GM21737 (cell line): ENCODE results near the gene RAB27B.
"Not testable (repeated sequence)": the region's sequence is repeated elsewhere in the genome, so short reads cannot be mapped to it uniquely, and the experiment has no call there.

Experiments
- ATAC-seq: cut with Tn5 transposase; IDR thresholded peaks from one replicate; pipeline ENCODE4 v1.9.1; 2021; ENCODE audit warnings: mild to moderate bottlenecking, moderate library complexity; ENCODE audit not compliant: unreplicated experiment

Gene RAB27B

GRCh38 chr18:54828281-54828881 lies at the start of gene RAB27B:
Gene RAB27B, plus strand, starts transcription at chr18:54828477. Its CDS starts 49,109 bp downstream, at chr18:54877586.
- no peak for ATAC-seq

DNA sequence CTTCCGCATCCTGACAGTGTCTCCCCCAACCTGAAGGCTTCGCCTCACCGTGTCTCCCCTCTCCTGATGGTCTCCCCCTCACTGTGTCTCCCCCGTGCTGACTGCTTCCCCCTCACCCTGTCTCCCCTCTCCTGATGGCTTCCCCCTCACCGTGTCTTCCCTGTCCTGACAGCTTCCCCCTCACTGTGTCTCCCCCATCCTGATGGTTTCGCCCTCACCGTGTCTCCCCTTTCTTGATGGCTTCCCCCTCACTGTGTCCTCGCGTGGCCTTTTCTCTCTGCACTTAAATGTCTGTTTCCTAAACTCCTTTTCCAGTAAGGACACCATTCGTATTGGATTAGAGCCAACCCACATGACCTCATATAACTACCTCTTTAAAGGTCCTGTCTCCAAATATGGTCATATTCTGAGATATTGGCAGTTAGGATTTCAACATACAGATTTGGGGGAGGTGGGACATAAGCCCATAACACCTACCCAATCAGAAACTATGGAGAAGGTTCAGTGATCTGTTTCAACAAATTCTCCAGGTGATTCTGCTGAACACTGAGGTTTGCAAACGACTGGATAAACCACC lies 47.9 kb upstream of the RAB27B start:
- ATAC-seq, result no peak

- no peak for ATAC-seq
These were observed 47.3 kb upstream of the RAB27B start for GRCh38 chr18:54780970-54781369.

GRCh38 chr18:54783139-54783538 lies 45.1 kb upstream of the RAB27B start:
- ATAC-seq, result no peak

DNA sequence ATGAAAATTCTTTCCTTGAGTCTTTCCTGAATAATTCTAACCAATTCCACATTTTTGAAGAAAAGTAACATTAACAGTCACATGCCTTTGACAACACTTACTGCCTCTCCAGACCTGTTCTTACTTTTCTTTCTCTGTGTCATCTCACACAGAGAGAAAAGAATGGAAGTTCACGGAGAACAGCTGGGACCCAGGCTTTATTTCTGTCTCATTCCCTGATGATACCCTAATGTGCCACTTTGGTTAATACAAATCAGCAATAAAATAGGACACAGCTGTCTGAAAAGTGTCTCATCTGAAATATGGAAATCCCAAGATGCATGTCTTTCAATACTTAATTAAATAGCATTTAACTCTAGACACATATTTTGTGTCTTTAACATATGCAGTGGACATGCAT lies 42.1 kb upstream of the RAB27B start:
- ATAC-seq, result no peak

DNA sequence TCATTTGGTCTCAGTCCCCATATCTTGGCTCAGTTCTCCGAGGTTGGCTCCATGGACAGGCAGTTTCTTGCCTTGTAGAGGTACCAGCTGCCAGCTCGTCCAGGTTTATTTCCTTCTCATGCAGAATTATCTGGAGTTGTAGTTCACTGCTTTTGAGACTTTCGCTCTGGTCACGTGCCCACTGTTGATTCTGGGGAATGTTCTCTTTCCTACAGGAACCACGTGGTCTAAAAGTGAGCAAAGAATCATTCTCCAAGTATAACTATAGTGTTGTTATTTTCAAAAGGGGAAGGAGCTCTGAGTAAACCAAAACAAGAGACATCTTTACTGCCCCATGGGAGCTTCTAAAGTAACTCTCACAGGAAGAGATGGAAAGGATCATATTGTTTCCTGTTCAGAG lies 41.2 kb upstream of the RAB27B start:
- no peak for ATAC-seq

DNA sequence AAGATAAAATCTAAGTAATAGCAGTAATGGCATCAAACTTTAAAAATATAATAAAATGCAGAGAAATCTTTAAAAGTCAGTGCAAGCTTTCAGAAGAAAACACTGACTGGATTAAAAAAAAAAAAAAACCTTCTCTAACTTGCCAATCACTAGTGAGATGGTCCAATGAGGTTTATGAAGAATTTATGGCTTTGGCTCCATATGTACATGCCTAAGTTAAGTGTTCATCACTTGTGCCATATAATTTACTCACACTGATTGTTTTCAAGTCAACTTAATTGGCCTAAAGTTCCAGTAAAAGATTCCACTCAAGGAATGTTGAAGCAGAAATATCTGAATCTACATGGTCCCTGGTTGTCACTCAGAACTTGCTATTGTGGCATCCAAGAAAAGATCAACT lies 40.7 kb upstream of the RAB27B start:
- ATAC-seq, result no peak

- ATAC-seq, result no peak
These were observed 38.2 kb upstream of the RAB27B start for GRCh38 chr18:54790109-54790508.

DNA sequence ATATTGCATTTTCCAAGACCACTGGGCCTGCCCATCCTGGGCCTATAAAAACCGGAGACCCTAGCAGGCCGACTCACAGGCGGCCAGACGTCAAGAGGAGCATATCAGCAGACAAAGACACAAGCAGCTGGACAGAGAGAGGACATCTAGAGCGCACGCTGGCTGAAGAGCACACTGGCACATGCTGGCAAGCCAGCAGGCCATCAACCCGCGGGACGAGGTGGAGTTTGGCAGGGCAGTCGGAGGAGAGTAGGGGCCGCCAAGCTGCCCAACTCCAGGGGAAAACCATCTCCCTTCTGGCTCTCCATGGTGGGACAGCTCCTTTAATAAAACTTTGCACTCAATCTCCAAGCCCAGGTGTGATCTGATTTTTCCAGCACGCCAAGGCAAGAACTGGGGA lies 36.6 kb upstream of the RAB27B start:
- ATAC-seq, result no peak

DNA sequence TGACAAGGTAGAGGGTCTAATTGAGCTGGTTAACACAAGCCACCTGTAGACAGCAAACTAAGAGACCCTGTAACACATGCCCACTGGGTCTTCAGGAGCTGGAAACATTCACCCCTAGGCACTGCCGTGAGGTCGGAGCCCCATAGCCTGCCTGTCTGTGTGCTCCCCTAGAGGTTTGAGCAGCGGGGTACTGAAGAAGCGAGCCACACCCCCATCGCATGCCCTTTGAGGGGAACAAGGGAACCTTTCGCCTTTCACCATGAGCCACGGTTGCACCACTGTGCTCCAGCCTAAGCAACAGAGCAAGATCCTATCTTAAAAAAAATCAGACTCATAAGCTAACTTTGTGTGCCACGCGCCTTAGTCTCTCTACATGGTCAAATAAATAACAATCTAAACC lies 36.2 kb upstream of the RAB27B start:
- ATAC-seq, result no peak

DNA sequence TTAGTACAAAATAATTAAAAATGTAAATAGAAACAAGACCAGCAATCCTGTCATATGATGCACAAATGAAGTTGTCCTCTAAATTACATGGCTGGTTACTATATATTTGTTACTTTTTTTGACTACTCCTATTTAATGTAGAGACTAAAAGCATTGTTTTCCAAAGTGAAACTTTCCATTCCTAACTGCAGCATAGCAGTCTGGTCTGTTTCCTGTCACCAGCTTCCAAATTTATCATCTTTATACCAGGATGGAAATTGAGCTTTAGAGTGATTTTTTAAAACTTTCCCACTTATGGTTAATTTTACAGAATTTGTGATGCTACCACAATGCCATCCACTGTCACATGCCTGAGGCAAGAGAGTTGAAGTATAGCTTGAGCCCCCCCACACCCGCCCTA lies 33.5 kb upstream of the RAB27B start:
- no peak for ATAC-seq

GRCh38 chr18:54798186-54798585 lies 30.1 kb upstream of the RAB27B start:
- no peak for ATAC-seq

GRCh38 chr18:54801374-54801773 lies 26.9 kb upstream of the RAB27B start:
- no peak for ATAC-seq

DNA sequence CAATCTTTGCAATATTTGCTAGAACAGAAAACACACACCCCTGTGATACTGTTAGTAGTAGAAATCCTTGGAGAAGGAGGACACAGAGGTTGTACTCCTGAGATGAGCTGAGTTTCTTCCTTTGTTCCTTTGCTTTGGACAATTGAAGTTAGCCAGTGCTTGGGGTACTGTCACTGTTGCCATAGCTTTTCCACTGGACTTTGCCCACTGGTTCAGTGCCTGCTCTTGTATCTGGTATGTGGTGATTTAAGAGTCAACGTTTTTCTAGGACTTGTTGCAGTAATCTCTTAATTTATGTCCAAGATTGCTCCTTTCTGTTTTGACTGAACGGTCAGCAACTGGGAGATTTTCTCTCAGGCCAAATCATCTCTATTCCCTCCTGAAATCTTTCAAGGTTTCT lies 26.1 kb upstream of the RAB27B start:
- no peak for ATAC-seq

DNA sequence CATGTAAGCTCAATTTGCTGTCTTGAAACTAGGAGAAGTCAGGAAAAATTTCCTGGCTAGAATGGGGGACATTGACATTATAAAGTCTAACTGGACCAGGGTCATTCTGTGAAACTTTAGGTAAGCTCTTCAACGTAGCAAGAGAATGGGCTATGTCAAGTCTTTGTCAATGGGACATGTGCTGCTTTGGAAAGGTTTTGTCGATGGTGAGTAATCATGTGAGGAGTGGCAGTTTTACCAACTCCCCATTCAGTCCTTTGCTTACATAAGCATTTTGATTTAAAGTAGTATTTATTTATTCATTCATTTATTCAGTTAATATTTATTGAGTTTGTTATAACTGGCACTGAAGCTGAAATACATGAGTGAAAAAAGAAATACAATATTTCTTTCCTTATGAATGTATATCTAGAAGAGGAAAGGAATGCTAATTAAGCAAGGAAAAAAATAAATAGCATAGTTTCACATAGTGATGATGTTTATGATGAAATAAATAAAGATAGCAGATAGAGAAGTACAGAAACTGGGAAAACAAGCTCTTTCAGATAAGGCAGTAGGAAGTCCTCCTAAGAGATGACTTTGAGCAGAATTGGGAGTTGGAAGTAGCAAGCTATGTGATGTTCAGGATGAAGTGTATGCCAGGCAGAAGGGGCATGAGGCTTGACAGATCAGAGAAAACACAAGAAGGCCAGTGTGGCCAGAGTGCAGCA lies 25.4 kb upstream of the RAB27B start:
- ATAC-seq, result no peak

DNA sequence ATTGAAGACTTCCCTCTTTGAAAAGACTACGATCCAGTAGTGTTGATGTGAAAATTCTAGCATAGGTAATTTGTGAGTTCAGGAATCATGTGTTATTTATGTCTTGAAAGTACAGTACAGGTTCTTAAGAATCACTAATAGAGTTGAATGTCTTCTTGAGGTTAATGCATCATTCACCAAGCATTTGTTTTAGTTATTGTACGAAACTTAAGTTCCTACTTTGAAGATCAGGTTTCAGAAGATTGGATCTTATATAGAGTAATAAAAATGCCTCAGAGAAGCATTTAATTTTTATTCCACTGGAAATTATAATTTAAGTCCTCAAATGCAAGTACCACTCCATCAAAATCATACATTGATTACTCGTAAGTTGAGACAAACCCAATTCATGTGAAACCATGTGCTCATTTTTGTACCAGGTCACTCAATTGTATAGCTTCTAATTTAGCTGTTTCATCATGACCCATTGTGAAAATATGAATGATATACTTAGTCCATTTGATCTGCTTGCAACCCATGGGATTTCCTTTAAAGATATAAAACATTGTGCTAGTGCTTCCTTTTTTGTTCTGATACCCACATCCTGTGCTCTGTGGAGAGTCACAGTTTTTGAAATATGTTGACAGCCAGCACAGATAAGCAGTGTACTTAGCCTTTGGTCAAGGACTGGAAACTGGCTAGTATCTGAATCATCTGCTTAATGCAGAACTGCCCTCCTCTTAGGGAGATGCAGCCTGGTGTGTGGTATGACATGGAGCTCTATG lies 22.5 kb upstream of the RAB27B start:
- no peak for ATAC-seq

DNA sequence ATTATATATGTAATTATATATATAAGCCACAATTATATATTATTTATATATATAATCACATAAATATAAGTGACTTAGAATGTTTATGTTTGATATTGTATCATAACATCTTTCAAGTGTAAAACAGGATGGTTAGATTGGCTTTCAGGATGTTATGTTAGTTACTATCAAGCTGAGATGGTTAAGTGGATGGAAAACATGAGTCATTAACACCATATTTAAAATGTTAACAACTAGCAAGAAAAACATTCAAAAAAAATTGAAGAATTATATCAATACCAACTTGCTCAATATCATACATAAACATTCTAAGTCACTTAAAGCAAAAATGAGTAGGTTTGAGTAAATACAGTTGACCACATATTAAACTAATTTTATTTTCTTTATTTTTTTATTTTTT lies 21.8 kb upstream of the RAB27B start:
- no peak for ATAC-seq

DNA sequence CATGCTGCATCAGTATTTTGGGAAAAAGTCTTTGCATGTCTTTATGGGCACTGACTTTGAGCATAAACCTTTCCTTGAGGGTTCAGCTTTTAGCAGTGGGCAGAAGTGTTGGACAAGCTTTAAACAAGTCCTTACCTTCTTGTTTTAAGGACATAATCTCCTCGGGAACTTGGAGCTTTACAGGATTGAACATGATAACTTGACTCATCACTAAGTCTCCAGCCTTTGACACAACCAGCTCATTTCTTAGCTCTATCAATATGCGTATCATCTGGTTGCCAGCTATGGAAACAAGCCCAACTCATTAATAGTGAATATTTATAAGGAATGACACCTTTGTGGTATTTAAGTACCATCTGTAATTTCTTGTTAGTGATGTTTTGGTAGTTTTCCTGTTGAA lies 21.0 kb upstream of the RAB27B start:
- ATAC-seq, result no peak

GRCh38 chr18:54810662-54811061 lies 17.6 kb upstream of the RAB27B start:
- ATAC-seq, result not testable (repeated sequence)

DNA sequence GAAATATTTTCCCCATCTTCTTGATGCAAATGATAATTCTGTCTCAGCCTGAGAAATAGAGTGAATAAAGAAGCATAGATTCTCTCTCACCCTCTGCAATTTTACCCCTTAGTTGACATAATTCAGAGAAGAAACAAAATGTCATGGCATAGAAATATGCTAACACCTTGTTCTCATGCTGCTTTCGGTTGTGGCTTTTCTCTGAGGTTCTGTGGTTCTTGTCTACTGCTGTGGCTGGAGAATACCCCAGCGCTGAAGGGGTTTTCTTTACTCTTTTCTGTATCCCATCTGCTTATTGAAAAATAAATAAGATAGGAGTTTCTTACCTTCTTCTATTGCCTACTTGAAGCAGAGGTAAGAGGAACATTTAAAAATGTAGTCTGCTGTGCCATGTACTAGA lies 15.4 kb upstream of the RAB27B start:
- no peak for ATAC-seq

- ATAC-seq, result no peak
These were observed 15.0 kb upstream of the RAB27B start for GRCh38 chr18:54813305-54813704.
